ENCODE data around the gene SPO11. TPM values are rescaled to one million over a fixed set of nuclear protein-coding genes. Genes with fewer than 3 reads are reported as not detected.

The SPO11 gene
- total and polyA plus RNA-seq, 10 of the 15 experiments (the other 5 are each of a cell fraction or from before 2014, with no cell fraction given) = not detected

- no peak for TF ChIP-seq ZNF687 (IDR thresholded peaks at IDR 0.05)
Observed at GRCh38 chr20:57382516-57382915, 52.9 kb downstream of the SPO11 start (continued).

- H3K9ac ChIP-seq (ENCODE audit: control insufficient read depth, insufficient read depth, low read length) = no peak overlapping the region
- no TSS peak for BruUV-seq (replicated peaks)
- ATAC-seq (no peak), DNase-seq (ENCODE audit: low read depth, low spot score) (no peak), FAIRE-seq (no peak)
- intact Hi-C loops (cut with micrococcal nuclease; ENCODE audit: unreplicated experiment) = loop anchor here (2.0 kb wide), 1 partner anchor 209 kb away; no protein-coding TSS in a partner anchor
- H3K4me2 ChIP-seq (ENCODE audit: control insufficient read depth, insufficient read depth) = no peak overlapping the region
- in situ Hi-C loops (cut with MboI) = loop anchor here (10.0 to 25.0 kb wide), 2 partner anchors 821 to 1279 kb away; partner anchors contain the start of gene STX16
- no peaks in the 10 kb centered on the region for H3K27me3 ChIP-seq (replicated peaks in 1 of 2; ENCODE audit: control insufficient read depth in 2 of 2, insufficient read depth in 2 of 2, low read length in 1 of 2)
- ChIA-PET POLR2A (interaction anchor here (0.6 kb wide), 2 partner anchors 8 to 56 kb away, joined by 3 to 4 read pairs; no protein-coding TSS in a partner anchor), SMC1A (ENCODE audit: uncharacterized antibody, unreplicated experiment) (interaction anchor here (1.2 to 7.1 kb wide), 5 partner anchors 15 to 115 kb away, joined by 4 to 48 read pairs (median 33); no protein-coding TSS in a partner anchor), RAD21 (ENCODE audit: unreplicated experiment) (interaction anchor here (1.2 to 2.9 kb wide), 4 partner anchors 9 to 115 kb away, joined by 5 to 18 read pairs (median 8); partner anchors contain the start of gene RBM38), CTCF (interaction anchor here (0.6 to 5.6 kb wide), 7 partner anchors 9 to 226 kb away, joined by 4 to 47 read pairs (median 6); no protein-coding TSS in a partner anchor)
- WGBS (ENCODE audit: insufficient coverage, insufficient replicate concordance, low lambda C conversion rate, missing lambda C conversion rate) = 97% methylated on average over 18 of the region's 20 CpGs
- H3K9me3 ChIP-seq (replicated peaks; ENCODE audit: control insufficient read depth, insufficient read depth, low read length) = no peaks in the 10 kb centered on the region
- no peak overlapping the region for H3K27ac ChIP-seq (ENCODE audit: control insufficient read depth, insufficient read depth)
- no peaks in the 10 kb centered on the region for H3K79me2 ChIP-seq (ENCODE audit: control insufficient read depth, insufficient read depth, low read length)
- H3K4me3 ChIP-seq = no peak overlapping the region
- H3K36me3 ChIP-seq (ENCODE audit: control insufficient read depth in 2 of 2, insufficient read depth in 2 of 2, low read length in 1 of 2) = peaks cover 7 to 8% of the 10 kb centered on the region in 2 experiments; a peak in 3 of 4 replicates
- peaks cover 7% of the 10 kb centered on the region for H3K4me1 ChIP-seq (ENCODE audit: control insufficient read depth, insufficient read depth, low read length)
- no peaks in the 10 kb centered on the region for H4K20me1 ChIP-seq (ENCODE audit: control insufficient read depth, insufficient read depth)
- H2AFZ ChIP-seq (ENCODE audit: control insufficient read depth, low read depth, low read length) = no peak overlapping the region
- TF ChIP-seq BCL11A (IDR thresholded peaks at IDR 0.05; ENCODE audit: low read depth, low read length) = no peak
- no peak for TF ChIP-seq NRF1 (conservative IDR thresholded peaks at IDR 0.05; ENCODE audit: low read depth, low read length)
- TF ChIP-seq E2F8 (IDR thresholded peaks at IDR 0.05; ENCODE audit: low read depth, partially characterized antibody) = no peak
- no peak for TF ChIP-seq DPF2 (IDR thresholded peaks at IDR 0.05)
- no peak for TF ChIP-seq EGR1 (IDR thresholded peaks at IDR 0.05; ENCODE audit: borderline replicate concordance in 1 of 2, low read depth in 2 of 2, low read length in 2 of 2)
- no peak for TF ChIP-seq PML (IDR thresholded peaks at IDR 0.05; ENCODE audit: low read length)
- TF ChIP-seq ATF2 (IDR thresholded peaks at IDR 0.05; ENCODE audit: low read length) = no peak
- no peak for TF ChIP-seq ASH2L (IDR thresholded peaks at IDR 0.05; ENCODE audit: borderline replicate concordance, low read depth)
- TF ChIP-seq RBBP5 (conservative IDR thresholded peaks at IDR 0.05) = no peak
- no peak for TF ChIP-seq HCFC1 (IDR thresholded peaks at IDR 0.05; ENCODE audit: low read length)
- no peak for TF ChIP-seq SPI1 (IDR thresholded peaks at IDR 0.05; ENCODE audit: borderline replicate concordance, insufficient read depth, low read depth, low read length)
- TF ChIP-seq SMC3 (IDR thresholded peaks at IDR 0.05; ENCODE audit: borderline replicate concordance, low read length) = no peak
Observed at GRCh38 chr20:57383447-57384347, 54.1 kb downstream of the SPO11 start.

Measured in GM12878 (cell line).